Epidermal melanocyte (primary cell): ENCODE results near the gene BRK1.
"Not testable (repeated sequence)": the region's sequence is repeated elsewhere in the genome, so short reads cannot be mapped to it uniquely, and the experiment has no call there.

Experiments used
- DNase-seq: peaks from one replicate; pipeline ENCODE4 v3.0.0; 2011; ENCODE audit warnings: low spot score; ENCODE audit not compliant: insufficient read length

The BRK1 gene

GRCh38 chr3:10142707-10143560 is 27.5 kb downstream of the BRK1 start:
- DNase-seq: no peak

- no peak for DNase-seq
Observed at GRCh38 chr3:10145685-10146084, 30.2 kb downstream of the BRK1 start.

- DNase-seq: no peak
Observed at GRCh38 chr3:10149226-10149625, 33.8 kb downstream of the BRK1 start.

DNA sequence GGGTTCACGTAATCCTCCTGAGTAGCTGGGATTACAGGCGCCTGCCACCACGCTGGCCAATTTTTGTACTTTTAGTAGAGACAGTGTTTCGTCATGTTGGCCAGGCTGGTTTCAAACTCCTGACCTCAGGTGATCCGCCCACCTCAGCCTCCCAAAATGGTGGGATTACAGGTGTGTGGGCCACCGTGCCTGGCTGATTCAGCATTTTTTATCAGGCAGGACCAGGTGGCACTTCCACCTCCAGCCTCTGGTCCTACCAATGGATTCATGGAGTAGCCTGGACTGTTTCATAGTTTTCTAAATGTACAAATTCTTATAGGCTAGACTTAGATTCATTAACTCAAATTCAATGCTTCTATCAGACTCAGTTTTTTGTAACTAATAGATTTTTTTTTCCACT is 35.5 kb downstream of the BRK1 start:
- no peak for DNase-seq

DNA sequence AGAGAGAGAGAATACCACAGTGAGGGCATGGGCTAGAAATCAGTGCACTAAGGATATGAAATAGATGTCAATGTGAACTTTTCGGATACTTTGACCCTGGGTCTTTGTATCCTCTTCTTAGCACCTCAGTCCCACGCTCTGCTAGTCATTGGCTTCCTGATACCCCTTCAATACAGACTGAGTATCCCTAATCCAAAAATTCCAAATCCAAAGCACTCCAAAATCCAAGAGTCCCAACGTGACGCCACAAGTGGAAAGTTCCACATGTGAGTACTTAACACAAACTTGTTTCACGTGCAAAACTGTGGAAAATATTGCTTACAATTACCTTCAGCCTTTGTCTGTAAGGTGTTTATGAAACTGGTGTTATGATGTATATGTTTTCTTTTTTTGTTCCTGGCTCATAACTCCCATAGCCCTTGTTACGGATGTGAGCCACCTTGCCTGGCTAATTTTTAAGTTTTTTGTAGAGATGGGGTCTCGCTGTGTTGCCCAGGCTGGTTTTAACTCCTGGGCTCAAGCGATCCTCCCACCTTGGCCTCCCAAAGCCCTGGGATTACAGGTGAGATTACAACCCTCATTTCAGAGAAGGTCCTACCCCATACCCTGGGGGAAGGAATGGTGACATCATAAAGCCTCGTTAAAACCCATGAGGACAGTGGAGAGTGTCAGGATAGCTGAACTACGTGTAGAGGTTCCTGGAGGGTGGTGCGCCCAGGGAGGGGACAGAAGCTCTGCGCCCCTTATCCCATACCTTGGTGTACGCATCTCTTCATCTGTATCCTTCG is 39.1 kb downstream of the BRK1 start:
- DNase-seq: no peak

GRCh38 chr3:10155123-10155472 is 39.6 kb downstream of the BRK1 start:
- no peak for DNase-seq

- no peak for DNase-seq
Observed at GRCh38 chr3:10155658-10156057, 40.2 kb downstream of the BRK1 start.

- DNase-seq: no peak
Observed at GRCh38 chr3:10157031-10157430, 41.6 kb downstream of the BRK1 start.

DNA sequence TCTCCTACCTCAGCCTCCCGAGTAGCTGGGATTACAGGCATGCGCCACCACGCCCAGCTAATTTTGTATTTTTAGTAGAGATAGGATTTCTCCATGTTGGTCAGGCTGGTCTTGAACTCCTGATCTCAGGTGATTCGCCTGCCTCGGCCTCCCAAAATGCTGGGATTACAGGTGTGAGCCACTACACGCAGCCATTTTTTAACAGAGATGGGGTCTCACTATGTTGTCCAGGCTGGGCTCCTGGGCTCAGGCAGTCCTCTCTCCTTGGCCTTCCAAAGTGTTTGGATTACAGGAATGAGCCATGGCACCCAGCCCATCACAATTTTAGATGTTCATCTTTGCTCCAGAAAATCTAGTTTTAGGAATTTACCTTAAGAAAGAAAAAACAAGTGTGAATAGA is 43.1 kb downstream of the BRK1 start:
- not testable (repeated sequence) for DNase-seq

- no peak for DNase-seq
Observed at GRCh38 chr3:10160346-10160745, 44.9 kb downstream of the BRK1 start.

- DNase-seq: no peak
Observed at GRCh38 chr3:10160925-10161324, 45.5 kb downstream of the BRK1 start.

DNA sequence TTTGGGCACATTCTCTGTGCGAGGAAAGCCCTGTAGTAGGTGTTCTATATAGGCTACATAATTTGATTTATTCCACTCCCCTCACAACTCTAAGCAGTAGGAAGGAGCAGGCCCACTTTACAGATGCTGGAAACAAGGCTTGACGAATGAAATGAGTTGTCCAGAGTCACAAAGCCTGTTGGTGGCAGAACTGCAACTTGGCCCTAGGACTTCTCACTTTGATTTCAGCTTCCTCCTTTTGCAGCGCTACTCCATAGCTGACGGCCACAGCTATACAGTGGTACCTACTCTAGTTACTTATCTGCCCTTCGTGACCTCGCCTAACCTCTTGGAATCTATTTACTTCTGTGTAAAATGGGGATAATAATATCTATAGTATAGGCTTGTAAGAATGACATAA is 46.7 kb downstream of the BRK1 start:
- no peak for DNase-seq

DNA sequence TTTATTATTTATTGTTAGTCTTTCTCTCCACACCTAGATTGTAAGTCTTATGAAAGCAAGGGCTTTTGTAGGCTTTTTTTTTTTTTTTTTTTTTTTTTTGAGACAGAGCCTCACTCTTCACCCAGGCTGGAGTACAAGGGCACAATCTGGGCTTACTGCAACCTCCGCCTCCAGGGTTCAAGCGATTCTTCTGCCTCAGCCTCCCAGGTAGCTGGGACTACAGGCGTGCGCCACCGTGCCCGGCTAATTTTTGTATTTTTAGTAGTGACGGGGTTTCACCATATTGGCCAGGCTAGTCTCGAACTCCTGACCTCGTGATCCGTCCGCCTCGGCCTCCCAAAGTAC is 48.7 kb downstream of the BRK1 start:
- not testable (repeated sequence) for DNase-seq

DNA sequence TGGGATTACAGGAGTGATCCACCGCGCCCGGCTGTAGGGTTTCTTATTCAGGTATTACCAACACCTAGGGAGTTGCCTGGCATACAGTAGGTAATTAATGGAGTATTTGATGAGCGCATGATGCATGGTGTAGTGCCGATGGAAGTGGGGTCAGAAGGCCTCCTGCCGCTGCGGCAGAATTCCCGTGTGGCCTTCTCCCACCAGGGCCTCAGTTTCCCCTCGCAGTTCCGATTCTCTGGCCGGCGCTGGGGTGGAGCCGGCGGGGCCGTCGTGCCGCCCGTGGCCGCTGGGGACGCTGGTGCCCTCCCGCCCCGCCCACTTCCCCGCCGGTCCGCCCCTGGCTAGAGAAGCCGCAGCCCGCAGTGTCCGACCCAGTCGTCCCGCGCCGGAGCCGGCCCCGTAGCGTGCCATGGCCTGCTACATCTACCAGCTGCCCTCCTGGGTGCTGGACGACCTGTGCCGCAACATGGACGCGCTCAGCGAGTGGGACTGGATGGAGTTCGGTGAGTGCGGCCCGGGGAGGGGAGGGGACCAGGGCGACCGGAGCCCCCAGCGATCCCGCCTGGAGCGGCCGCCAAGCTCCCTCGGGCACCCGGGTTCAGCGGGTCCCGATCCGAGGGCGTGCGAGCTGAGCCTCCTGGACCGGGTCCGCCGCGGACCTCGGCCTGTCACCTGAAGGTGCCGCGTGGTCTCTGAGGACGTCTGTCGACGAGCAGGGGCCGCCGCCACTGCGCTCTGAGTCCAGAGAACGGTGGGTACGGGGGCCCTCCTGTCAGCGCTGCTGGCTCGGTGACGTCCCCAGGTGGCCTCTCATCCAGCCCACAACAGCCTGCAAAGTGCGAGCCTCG is 49.3 kb downstream of the BRK1 start, which contains the start of gene IRAK2:
IRAK2 (plus strand) TSS at position 374 of the 848 bp plus-strand sequence; CDS start at position 410, 36 bp downstream.
- peak; percentile 68 for DNase-seq

GRCh38 chr3:10166213-10166604 is 50.7 kb downstream of the BRK1 start:
- DNase-seq: no peak

GRCh38 chr3:10169000-10169496 is 53.6 kb downstream of the BRK1 start:
- no peak for DNase-seq

- DNase-seq: no peak
Observed at GRCh38 chr3:10170915-10171478, 55.5 kb downstream of the BRK1 start.

- DNase-seq: no peak
Observed at GRCh38 chr3:10173095-10173925, 57.8 kb downstream of the BRK1 start.

GRCh38 chr3:10173926-10174435 is 58.5 kb downstream of the BRK1 start:
- no peak for DNase-seq

- not testable (repeated sequence) for DNase-seq
Observed at GRCh38 chr3:10175334-10175733, 59.9 kb downstream of the BRK1 start.
